ENCODE data around the gene RFESD. TPM values are rescaled to one million over a fixed set of nuclear protein-coding genes. Genes with fewer than 3 reads are reported as not detected.
"Not testable (repeated sequence)": the region's sequence is repeated elsewhere in the genome, so short reads cannot be mapped to it uniquely, and the experiment has no call there.

The RFESD gene
- total and polyA plus RNA-seq, 2 donors, result 3.7 to 7.6 TPM

DNA sequence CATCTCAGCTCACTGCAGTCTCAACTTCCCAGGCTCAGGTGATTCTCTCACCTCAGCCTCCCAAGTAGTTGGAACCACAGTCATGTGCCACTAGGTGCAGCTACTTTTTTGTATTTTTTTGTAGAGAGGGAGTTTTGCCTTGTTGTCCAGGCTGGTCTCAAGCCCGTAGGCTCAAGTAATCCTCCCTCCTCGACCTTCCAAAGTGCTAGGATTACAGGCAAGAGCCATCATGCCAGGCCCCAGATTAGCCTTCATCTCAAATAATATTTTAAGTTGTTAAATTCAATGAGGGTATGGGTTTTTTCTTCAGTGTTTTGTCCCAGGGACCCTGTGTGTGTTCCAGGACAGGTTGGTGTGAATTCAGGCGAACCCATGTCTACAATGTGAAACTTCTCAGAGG lies 12.5 kb upstream of the RFESD start:
- no peak overlapping the region for H3K27ac ChIP-seq (ENCODE audit: low read depth)
- DNase-seq (ENCODE audit: extremely low spot score), result no peak
- 86% methylated on average over 3 of the region's 3 CpGs for WGBS
- H3K4me3 ChIP-seq (ENCODE audit: low read depth, low read length), result no peak overlapping the region
- H3K36me3 ChIP-seq (ENCODE audit: insufficient read depth), result no peaks in the 10 kb centered on the region
- H3K4me1 ChIP-seq (ENCODE audit: insufficient read depth), result no peaks in the 10 kb centered on the region

- Histone ChIP-seq H3K4me3 (ENCODE audit: low read depth, low read length) (no peak overlapping the region), H3K4me1 (ENCODE audit: insufficient read depth) (no peaks in the 10 kb centered on the region), H3K27ac (ENCODE audit: low read depth) (no peak overlapping the region), H3K36me3 (ENCODE audit: insufficient read depth) (no peaks in the 10 kb centered on the region)
- no peak for DNase-seq (ENCODE audit: extremely low spot score)
- 78% methylated on average over 3 of the region's 3 CpGs for WGBS
Observed at GRCh38 chr5:95638632-95639031, 7.9 kb upstream of the RFESD start.

- no peak for DNase-seq (ENCODE audit: extremely low spot score)
Observed at GRCh38 chr5:95641741-95642220, 4.8 kb upstream of the RFESD start.

GRCh38 chr5:95643152-95643551 lies 3.4 kb upstream of the RFESD start:
- Histone ChIP-seq H3K4me1 (ENCODE audit: insufficient read depth) (no peaks in the 10 kb centered on the region), H3K36me3 (ENCODE audit: insufficient read depth) (no peaks in the 10 kb centered on the region), H3K27ac (ENCODE audit: low read depth) (no peak overlapping the region), H3K4me3 (ENCODE audit: low read depth, low read length) (no peak overlapping the region)
- no peak for DNase-seq (ENCODE audit: extremely low spot score)
- 81% methylated on average over 7 of the region's 7 CpGs for WGBS

More at GRCh38 chr5:95641741-95642220, 4.8 kb upstream of the RFESD start:
- WGBS, result 63% methylated on average over 5 of the region's 5 CpGs
- Histone ChIP-seq H3K4me3 (ENCODE audit: low read depth, low read length) (no peak overlapping the region), H3K27ac (ENCODE audit: low read depth) (peak overlapping the region; percentile 83), H3K4me1 (ENCODE audit: insufficient read depth) (no peaks in the 10 kb centered on the region), H3K36me3 (ENCODE audit: insufficient read depth) (no peaks in the 10 kb centered on the region)

DNA sequence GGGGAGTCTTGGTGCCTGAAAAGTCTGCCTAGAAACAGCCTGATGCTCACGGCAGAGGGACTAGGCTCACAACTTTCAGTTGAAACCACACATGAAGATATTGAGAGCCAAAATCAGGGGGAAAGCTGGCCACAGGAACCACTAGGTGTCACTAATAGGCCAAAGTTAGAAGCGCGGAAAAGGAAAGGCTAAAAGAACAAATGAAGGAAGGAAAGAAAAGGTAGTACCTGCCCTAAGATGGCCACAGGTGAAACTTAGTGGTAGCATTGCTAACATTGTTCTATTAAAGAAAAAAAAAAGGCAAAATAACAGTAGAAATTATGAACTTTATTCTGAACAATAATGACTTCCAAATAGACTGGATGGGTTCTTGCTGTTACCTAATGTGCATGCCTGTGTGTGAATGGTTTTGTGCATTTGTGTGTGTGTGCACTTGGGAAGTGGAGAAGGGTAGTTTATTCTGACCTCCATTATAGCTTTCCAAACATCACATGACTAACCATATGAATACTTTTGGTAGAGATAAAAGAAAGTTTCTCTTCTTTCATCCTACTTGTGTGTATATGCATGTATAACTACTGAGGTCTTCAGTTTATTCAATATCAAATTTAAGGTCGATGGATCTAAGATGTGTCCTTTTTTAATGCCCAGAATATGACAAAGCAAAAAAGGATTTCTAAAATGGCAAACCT lies 2.1 kb upstream of the RFESD start:
- 12% methylated on average over 4 of the region's 4 CpGs for WGBS
- no peaks in the 10 kb centered on the region for H3K4me1 ChIP-seq (ENCODE audit: insufficient read depth)
- no peak for DNase-seq (ENCODE audit: extremely low spot score)
- H3K27ac ChIP-seq (ENCODE audit: low read depth), result no peak overlapping the region
- H3K4me3 ChIP-seq (ENCODE audit: low read depth, low read length), result no peak overlapping the region
- H3K36me3 ChIP-seq (ENCODE audit: insufficient read depth), result no peaks in the 10 kb centered on the region

GRCh38 chr5:95646226-95646568 lies 380 bp upstream of the RFESD start:
- H3K4me3 ChIP-seq (ENCODE audit: low read depth, low read length), result peak overlapping the region; percentile 47
- not testable (repeated sequence) for H3K4me1 ChIP-seq (ENCODE audit: insufficient read depth); DNase-seq (ENCODE audit: extremely low spot score); H3K36me3 ChIP-seq (ENCODE audit: insufficient read depth)
- WGBS, result 77% methylated on average over 17 of the region's 17 CpGs
- H3K27ac ChIP-seq (ENCODE audit: low read depth), result peak overlapping the region; percentile 38

- Histone ChIP-seq H3K4me1 (ENCODE audit: insufficient read depth) (no peaks in the 10 kb centered on the region), H3K27ac (ENCODE audit: low read depth) (peak overlapping the region; percentile 67), H3K36me3 (ENCODE audit: insufficient read depth) (no peaks in the 10 kb centered on the region), H3K4me3 (ENCODE audit: low read depth, low read length) (no peak overlapping the region)
- no peak for DNase-seq (ENCODE audit: extremely low spot score)
- 76% methylated on average over 12 of the region's 12 CpGs for WGBS
Observed at GRCh38 chr5:95647886-95648860, 1.6 kb downstream of the RFESD start.

DNA sequence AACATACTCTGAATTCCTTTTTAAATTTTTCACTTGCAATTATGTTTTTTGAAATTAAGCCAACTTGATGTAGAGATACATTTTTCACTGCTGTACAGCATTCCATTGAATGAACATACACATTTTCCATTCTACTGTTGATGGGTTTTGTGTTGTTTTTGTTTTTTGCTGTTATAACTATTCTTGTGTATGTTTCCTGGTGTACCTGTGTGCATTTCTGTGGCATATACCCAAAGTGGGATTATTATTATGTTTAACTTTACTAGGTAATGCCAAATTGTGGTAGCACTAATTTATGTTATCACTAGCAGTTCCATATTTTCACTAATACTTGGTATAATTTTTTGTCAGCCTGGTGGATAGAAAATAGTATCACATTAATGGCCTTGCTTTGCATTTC lies 2.7 kb downstream of the RFESD start:
- Histone ChIP-seq H3K36me3 (ENCODE audit: insufficient read depth) (no peaks in the 10 kb centered on the region), H3K4me3 (ENCODE audit: low read depth, low read length) (no peak overlapping the region), H3K27ac (ENCODE audit: low read depth) (no peak overlapping the region), H3K4me1 (ENCODE audit: insufficient read depth) (no peaks in the 10 kb centered on the region)
- DNase-seq (ENCODE audit: extremely low spot score), result no peak

GRCh38 chr5:95649842-95650620 lies 3.5 kb downstream of the RFESD start:
- H3K27ac ChIP-seq (ENCODE audit: low read depth), result no peak overlapping the region
- DNase-seq (ENCODE audit: extremely low spot score), result no peak
- H3K4me3 ChIP-seq (ENCODE audit: low read depth, low read length), result no peak overlapping the region
- H3K36me3 ChIP-seq (ENCODE audit: insufficient read depth), result no peaks in the 10 kb centered on the region
- no peaks in the 10 kb centered on the region for H3K4me1 ChIP-seq (ENCODE audit: insufficient read depth)

- H3K4me3 ChIP-seq (ENCODE audit: low read depth, low read length), result no peak overlapping the region
- H3K4me1 ChIP-seq (ENCODE audit: insufficient read depth), result no peaks in the 10 kb centered on the region
- WGBS, result 78% methylated on average over 1 of the region's 1 CpG
- H3K27ac ChIP-seq (ENCODE audit: low read depth), result no peak overlapping the region
- no peaks in the 10 kb centered on the region for H3K36me3 ChIP-seq (ENCODE audit: insufficient read depth)
- DNase-seq (ENCODE audit: extremely low spot score), result no peak
Observed at GRCh38 chr5:95652849-95653248, 6.3 kb downstream of the RFESD start.

DNA sequence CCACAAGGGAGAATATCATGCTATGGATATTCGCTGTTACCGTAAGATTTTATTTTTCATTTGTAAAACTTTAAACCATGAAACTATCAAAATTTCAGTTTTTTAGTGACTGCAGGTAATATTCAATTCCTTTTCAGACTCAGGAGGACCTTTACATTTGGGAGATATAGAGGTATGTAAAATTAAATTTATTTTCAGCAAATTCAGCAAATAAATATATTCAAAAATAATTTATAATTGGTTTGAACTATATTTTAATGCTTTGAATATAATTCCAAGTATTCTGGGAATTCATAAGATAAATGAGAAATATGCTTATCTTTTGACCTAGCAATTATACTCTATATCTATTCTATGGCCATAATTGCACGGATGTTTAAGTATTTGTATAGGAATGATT lies 7.6 kb downstream of the RFESD start:
- Histone ChIP-seq H3K36me3 (ENCODE audit: insufficient read depth) (no peaks in the 10 kb centered on the region), H3K4me1 (ENCODE audit: insufficient read depth) (no peaks in the 10 kb centered on the region), H3K27ac (ENCODE audit: low read depth) (no peak overlapping the region), H3K4me3 (ENCODE audit: low read depth, low read length) (no peak overlapping the region)
- WGBS, result 95% methylated on average over 3 of the region's 3 CpGs
- DNase-seq (ENCODE audit: extremely low spot score), result no peak

DNA sequence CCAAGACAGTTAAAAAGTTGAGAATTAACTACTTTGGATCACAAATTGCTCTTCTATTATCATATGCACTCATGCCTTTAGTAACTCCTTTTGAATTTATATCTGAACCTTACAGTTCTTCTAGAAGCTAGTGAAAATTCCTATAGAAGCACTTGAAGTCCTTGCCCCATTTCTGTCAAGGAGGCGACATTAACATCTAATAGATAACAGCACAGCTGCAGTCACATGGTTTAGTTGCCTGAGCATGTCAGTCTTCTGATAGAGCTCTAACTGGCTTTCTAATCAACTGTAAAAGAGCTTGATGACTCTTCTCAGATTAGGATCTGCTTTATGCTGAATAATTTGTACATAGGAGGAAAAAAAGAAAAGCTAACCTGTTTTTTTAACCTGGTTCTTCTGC lies 9.0 kb downstream of the RFESD start:
- Histone ChIP-seq H3K4me1 (ENCODE audit: insufficient read depth) (no peaks in the 10 kb centered on the region), H3K4me3 (ENCODE audit: low read depth, low read length) (no peak overlapping the region), H3K27ac (ENCODE audit: low read depth) (no peak overlapping the region), H3K36me3 (ENCODE audit: insufficient read depth) (no peaks in the 10 kb centered on the region)
- WGBS, result 48% methylated on average over 1 of the region's 1 CpG
- no peak for DNase-seq (ENCODE audit: extremely low spot score)

GRCh38 chr5:95660060-95660459 lies 13.5 kb downstream of the RFESD start:
- no peak for DNase-seq (ENCODE audit: extremely low spot score)
- Histone ChIP-seq H3K36me3 (ENCODE audit: insufficient read depth) (no peaks in the 10 kb centered on the region), H3K27ac (ENCODE audit: low read depth) (no peak overlapping the region), H3K4me3 (ENCODE audit: low read depth, low read length) (no peak overlapping the region), H3K4me1 (ENCODE audit: insufficient read depth) (no peaks in the 10 kb centered on the region)
- whole genome bisulfite sequencing, result 89% methylated on average over 2 of the region's 2 CpGs
